Measurements from ENCODE around the gene DENND5A.

DENND5A gene

GRCh38 chr11:9138612-9139579, 126.3 kb downstream of the DENND5A start:
- TF ChIP-seq CTCF (IDR thresholded peaks at IDR 0.05): no peak

- peak; percentile 48; the same call in 1 of the 2 replicates for TF ChIP-seq CTCF (IDR thresholded peaks at IDR 0.05)
Observed at GRCh38 chr11:9138133-9138453, 127.1 kb downstream of the DENND5A start.

GRCh38 chr11:9137293-9138132, 127.6 kb downstream of the DENND5A start:
- TF ChIP-seq CTCF (IDR thresholded peaks at IDR 0.05): peak; percentile 99

- TF ChIP-seq CTCF (IDR thresholded peaks at IDR 0.05): no peak
Observed at GRCh38 chr11:9136741-9137140, 128.4 kb downstream of the DENND5A start.

- TF ChIP-seq CTCF (IDR thresholded peaks at IDR 0.05): no peak
Observed at GRCh38 chr11:9133956-9134355, 131.2 kb downstream of the DENND5A start.

GRCh38 chr11:9132203-9132878, 132.8 kb downstream of the DENND5A start:
- TF ChIP-seq CTCF (IDR thresholded peaks at IDR 0.05): no peak

GRCh38 chr11:9130297-9130696, 134.9 kb downstream of the DENND5A start:
- TF ChIP-seq CTCF (IDR thresholded peaks at IDR 0.05): no peak
